OCI-LY3 (cell line): Measurements from ENCODE around the gene RAP1GAP.
"Not testable (repeated sequence)": the region's sequence is repeated elsewhere in the genome, so short reads cannot be mapped to it uniquely, and the experiment has no call there.

ENCODE experiments used
- H2AFZ ChIP-seq: fragments of 200-600, 300-600 bp; shearing (Covaris generic); 2 replicates; pipeline ENCODE4 v1.6.0; 2014; ENCODE audit warnings: antibody characterized with exemption, low read depth, low read length
- H3K27ac ChIP-seq: fragments of 200-600, 300-600 bp; sonication (generic); 2 replicates; pipeline ENCODE4 v1.5.1; 2014; ENCODE audit warnings: mild to moderate bottlenecking, low read length, moderate library complexity, mixed read lengths
- H3K27me3 ChIP-seq: fragments of 200-600, 300-600 bp; sonication (generic); 2 replicates; pipeline ENCODE4 v1.6.1; 2014; ENCODE audit warnings: low read depth, low read length, mixed read lengths
- H3K36me3 ChIP-seq: fragments of 200-600, 300-600 bp; sonication (generic); replicated peaks from 2 replicates; pipeline ENCODE3; 2014; ENCODE audit warnings: low read depth, low read length, mixed read lengths
- H3K4me1 ChIP-seq: fragments of 300-600, 200-600 bp; sonication (generic); 2 replicates; pipeline ENCODE4 v1.6.1; 2014; ENCODE audit warnings: low read length, mixed read lengths
- H3K4me2 ChIP-seq: fragments of 200-600, 300-600 bp; sonication (generic); 2 replicates; pipeline ENCODE4 v1.6.1; 2014; ENCODE audit warnings: low read length, mixed read lengths
- H3K4me3 ChIP-seq: fragments of 300-600, 200-600 bp; sonication (generic); 2 replicates; pipeline ENCODE4 v1.5.1; 2014; ENCODE audit warnings: antibody characterized with exemption, mild to moderate bottlenecking, low read length, moderate library complexity
- H3K79me2 ChIP-seq: fragments of 300-600, 200-600 bp; shearing (Covaris generic); 2 replicates; pipeline ENCODE4 v1.6.1; 2014; ENCODE audit warnings: mild to moderate bottlenecking, low read length, mixed read lengths
- H3K9ac ChIP-seq: fragments of 300-600, 200-600 bp; shearing (Covaris generic); 2 replicates; pipeline ENCODE4 v1.6.0; 2014; ENCODE audit warnings: mild to moderate bottlenecking, low read length, moderate library complexity
- H3K9me3 ChIP-seq: fragments of 200-600, 300-600 bp; shearing (Covaris generic); 2 replicates; pipeline ENCODE4 v1.6.1; 2014; ENCODE audit warnings: low read length, mixed read lengths; ENCODE audit not compliant: insufficient read depth
- H4K20me1 ChIP-seq: fragments of 200-600, 300-600 bp; sonication (generic); 2 replicates; pipeline ENCODE4 v1.6.1; 2016; ENCODE audit warnings: low read length, mixed read lengths; ENCODE audit not compliant: insufficient read depth
- CTCF ChIP-seq: fragments of 200-600, 300-600 bp; sonication (generic); IDR thresholded peaks from 2 replicates; pipeline ENCODE4 v1.5.1; 2014; ENCODE audit warnings: antibody characterized with exemption, low read length, low read depth
- EZH2phosphoT487 ChIP-seq: fragments of 200-600 bp; shearing (Covaris generic); IDR thresholded peaks from 2 replicates; pipeline ENCODE4 v1.6.1; 2018; ENCODE audit warnings: antibody characterized with exemption, mixed run types, low read depth

Gene RAP1GAP

GRCh38 chr1:21677168-21677567 is 8.0 kb upstream of the RAP1GAP start:
- Histone ChIP-seq H3K27me3 (no peaks in the 10 kb centered on the region), H3K36me3 (no peaks in the 10 kb centered on the region), H3K9ac (no peak overlapping the region), H3K79me2 (no peaks in the 10 kb centered on the region), H3K4me2 (no peak overlapping the region), H3K4me1 (no peaks in the 10 kb centered on the region), H3K4me3 (no peak overlapping the region), H2AFZ (no peak overlapping the region), H4K20me1 (no peaks in the 10 kb centered on the region), H3K27ac (no peak overlapping the region), H3K9me3 (no peaks in the 10 kb centered on the region)
- TF ChIP-seq CTCF, result no peak
- TF ChIP-seq EZH2phosphoT487, result no peak

- Histone ChIP-seq H3K27ac (no peak overlapping the region), H3K4me1 (no peaks in the 10 kb centered on the region)
- no peak for TF ChIP-seq CTCF
- no peak for TF ChIP-seq EZH2phosphoT487
These were observed 5.8 kb upstream of the RAP1GAP start for GRCh38 chr1:21674957-21675356.

GRCh38 chr1:21673853-21674252 is 4.7 kb upstream of the RAP1GAP start:
- H3K27ac ChIP-seq, H3K36me3 ChIP-seq, H4K20me1 ChIP-seq, H3K27me3 ChIP-seq, H2AFZ ChIP-seq, H3K4me3 ChIP-seq, H3K79me2 ChIP-seq, H3K4me2 ChIP-seq, H3K9me3 ChIP-seq, H3K9ac ChIP-seq, H3K4me1 ChIP-seq: not testable (repeated sequence)

More at GRCh38 chr1:21674957-21675356, 5.8 kb upstream of the RAP1GAP start:
- H3K9ac ChIP-seq, result no peak overlapping the region
- H3K9me3 ChIP-seq, result no peaks in the 10 kb centered on the region
- no peaks in the 10 kb centered on the region for H3K36me3 ChIP-seq
- H2AFZ ChIP-seq, result no peak overlapping the region
- no peak overlapping the region for H3K4me3 ChIP-seq
- H4K20me1 ChIP-seq, result no peaks in the 10 kb centered on the region
- H3K79me2 ChIP-seq, result no peaks in the 10 kb centered on the region
- no peaks in the 10 kb centered on the region for H3K27me3 ChIP-seq
- H3K4me2 ChIP-seq, result no peak overlapping the region

- no peak overlapping the region for H2AFZ ChIP-seq
These were observed 4.2 kb upstream of the RAP1GAP start for GRCh38 chr1:21673277-21673780.

More at GRCh38 chr1:21673277-21673780, 4.2 kb upstream of the RAP1GAP start:
- H3K4me1 ChIP-seq, result no peaks in the 10 kb centered on the region
- no peaks in the 10 kb centered on the region for H4K20me1 ChIP-seq
- H3K9me3 ChIP-seq, result no peaks in the 10 kb centered on the region
- no peaks in the 10 kb centered on the region for H3K27me3 ChIP-seq
- no peak overlapping the region for H3K4me3 ChIP-seq
- H3K9ac ChIP-seq, result no peak overlapping the region
- H3K4me2 ChIP-seq, result no peak overlapping the region
- TF ChIP-seq CTCF, result no peak
- no peak for TF ChIP-seq EZH2phosphoT487
- H3K36me3 ChIP-seq, result no peaks in the 10 kb centered on the region
- no peaks in the 10 kb centered on the region for H3K79me2 ChIP-seq
- no peak overlapping the region for H3K27ac ChIP-seq
